ENCODE measurements around the gene TNNT2. TPM values are rescaled to one million over a fixed set of nuclear protein-coding genes. Genes with fewer than 3 reads are reported as not detected.

TNNT2 gene
- total RNA-seq, 4 donors from 2014 or later, result 0.21 TPM; not detected in 3

DNA sequence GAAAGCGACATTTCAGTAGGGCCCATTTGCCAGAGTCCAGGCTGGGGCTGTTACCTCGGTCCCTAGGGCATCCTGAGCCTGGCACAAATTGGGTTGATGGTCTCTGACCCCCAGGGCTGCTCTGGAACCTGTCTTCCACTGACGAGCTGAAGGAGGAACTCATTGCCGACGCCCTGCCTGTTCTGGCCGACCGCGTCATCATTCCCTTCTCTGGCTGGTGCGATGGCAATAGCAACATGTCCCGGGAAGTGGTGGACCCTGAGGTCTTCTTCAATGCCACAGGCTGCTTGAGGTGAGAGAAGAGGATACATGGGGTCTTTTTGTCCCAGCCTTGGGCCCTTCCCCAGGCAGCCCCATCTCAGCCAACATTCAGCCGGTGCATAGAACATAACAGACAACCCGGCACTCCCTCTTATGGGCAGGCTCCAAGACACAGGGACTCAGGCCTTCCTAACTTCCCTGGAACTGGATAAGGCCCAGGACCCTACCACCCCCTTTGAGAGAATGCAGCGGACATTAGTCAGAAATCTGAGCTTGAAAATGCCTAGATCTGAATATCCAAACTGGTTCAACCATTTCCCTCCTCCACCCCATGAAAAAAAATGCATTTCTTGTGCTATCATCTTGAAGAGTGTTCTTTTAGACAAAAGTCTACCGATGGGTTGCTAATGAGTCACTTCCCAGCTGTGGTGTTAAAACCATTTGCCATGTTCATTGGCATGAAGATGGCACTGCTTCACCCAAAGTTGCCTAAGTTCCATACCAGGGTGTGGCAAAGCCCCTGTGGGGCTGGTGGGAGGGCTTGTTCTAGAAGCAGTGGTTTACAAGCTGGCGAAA lies 58.8 kb downstream of the TNNT2 start:
- Histone ChIP-seq H3K4me3 (no peak overlapping the region), H3K9me3 (no peaks in the 10 kb centered on the region), H3K27me3 (no peaks in the 10 kb centered on the region), H3K27ac (no peak overlapping the region), H3K4me1 (no peaks in the 10 kb centered on the region), H3K36me3 (no peaks in the 10 kb centered on the region)
- DNase-seq, result no peak
- intact Hi-C loops (cut with DNase I; ENCODE audit: low total_unique reads), result no loop called here
- TF ChIP-seq, protein P1, sequence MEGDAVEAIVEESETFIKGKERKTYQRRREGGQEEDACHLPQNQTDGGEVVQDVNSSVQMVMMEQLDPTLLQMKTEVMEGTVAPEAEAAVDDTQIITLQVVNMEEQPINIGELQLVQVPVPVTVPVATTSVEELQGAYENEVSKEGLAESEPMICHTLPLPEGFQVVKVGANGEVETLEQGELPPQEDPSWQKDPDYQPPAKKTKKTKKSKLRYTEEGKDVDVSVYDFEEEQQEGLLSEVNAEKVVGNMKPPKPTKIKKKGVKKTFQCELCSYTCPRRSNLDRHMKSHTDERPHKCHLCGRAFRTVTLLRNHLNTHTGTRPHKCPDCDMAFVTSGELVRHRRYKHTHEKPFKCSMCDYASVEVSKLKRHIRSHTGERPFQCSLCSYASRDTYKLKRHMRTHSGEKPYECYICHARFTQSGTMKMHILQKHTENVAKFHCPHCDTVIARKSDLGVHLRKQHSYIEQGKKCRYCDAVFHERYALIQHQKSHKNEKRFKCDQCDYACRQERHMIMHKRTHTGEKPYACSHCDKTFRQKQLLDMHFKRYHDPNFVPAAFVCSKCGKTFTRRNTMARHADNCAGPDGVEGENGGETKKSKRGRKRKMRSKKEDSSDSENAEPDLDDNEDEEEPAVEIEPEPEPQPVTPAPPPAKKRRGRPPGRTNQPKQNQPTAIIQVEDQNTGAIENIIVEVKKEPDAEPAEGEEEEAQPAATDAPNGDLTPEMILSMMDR (IDR thresholded peaks at IDR 0.05), result no peak
- no peak for TF ChIP-seq POLR2A (IDR thresholded peaks at IDR 0.05)

DNA sequence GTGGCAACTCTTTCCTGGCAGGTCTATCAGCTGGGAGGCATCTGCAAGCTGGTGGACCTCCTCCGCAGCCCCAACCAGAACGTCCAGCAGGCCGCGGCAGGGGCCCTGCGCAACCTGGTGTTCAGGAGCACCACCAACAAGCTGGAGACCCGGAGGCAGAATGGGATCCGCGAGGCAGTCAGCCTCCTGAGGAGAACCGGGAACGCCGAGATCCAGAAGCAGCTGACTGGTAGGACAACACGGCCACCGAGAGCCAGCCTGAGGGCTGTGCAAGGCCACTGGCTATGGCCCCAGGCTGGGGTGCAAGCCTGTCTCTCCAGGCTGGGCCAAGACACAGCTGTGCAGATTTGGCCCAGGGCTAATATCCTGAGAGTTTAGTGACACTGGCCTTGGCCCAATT lies 59.9 kb downstream of the TNNT2 start:
- TF ChIP-seq, protein P1 (IDR thresholded peaks at IDR 0.05), result no peak
- no peak for TF ChIP-seq POLR2A (IDR thresholded peaks at IDR 0.05)
- Histone ChIP-seq H3K36me3 (no peaks in the 10 kb centered on the region), H3K4me1 (no peaks in the 10 kb centered on the region), H3K9me3 (no peaks in the 10 kb centered on the region), H3K4me3 (no peak overlapping the region), H3K27me3 (no peaks in the 10 kb centered on the region), H3K27ac (no peak overlapping the region)
- intact Hi-C loops (cut with DNase I; ENCODE audit: low total_unique reads), result no loop called here
- DNase-seq, result no peak

DNA sequence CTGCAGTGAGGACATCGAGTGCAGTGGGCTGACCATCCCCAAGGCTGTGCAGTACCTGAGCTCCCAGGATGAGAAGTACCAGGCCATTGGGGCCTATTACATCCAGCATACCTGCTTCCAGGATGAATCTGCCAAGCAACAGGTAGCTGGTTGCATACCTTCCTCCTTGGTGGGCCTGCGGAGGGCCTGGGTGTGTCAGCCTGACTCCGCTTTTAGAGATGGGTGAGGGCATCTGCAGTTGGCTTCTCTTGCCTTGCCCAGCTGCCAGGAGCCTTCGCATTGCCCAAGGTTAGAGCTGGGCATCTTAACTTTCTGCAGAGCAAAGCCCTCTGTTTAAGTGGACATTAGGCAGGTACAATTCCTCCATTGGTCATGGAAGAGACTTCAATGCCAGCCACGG lies 60.9 kb downstream of the TNNT2 start:
- H3K4me3 ChIP-seq, result no peak overlapping the region
- H3K36me3 ChIP-seq, result no peaks in the 10 kb centered on the region
- intact Hi-C loops (cut with DNase I; ENCODE audit: low total_unique reads), result no loop called here
- TF ChIP-seq, protein P1 (IDR thresholded peaks at IDR 0.05), result no peak
- no peak for TF ChIP-seq POLR2A (IDR thresholded peaks at IDR 0.05)
- no peaks in the 10 kb centered on the region for H3K4me1 ChIP-seq
- DNase-seq, result no peak
- H3K9me3 ChIP-seq, result no peaks in the 10 kb centered on the region
- no peaks in the 10 kb centered on the region for H3K27me3 ChIP-seq
- H3K27ac ChIP-seq, result no peak overlapping the region

DNA sequence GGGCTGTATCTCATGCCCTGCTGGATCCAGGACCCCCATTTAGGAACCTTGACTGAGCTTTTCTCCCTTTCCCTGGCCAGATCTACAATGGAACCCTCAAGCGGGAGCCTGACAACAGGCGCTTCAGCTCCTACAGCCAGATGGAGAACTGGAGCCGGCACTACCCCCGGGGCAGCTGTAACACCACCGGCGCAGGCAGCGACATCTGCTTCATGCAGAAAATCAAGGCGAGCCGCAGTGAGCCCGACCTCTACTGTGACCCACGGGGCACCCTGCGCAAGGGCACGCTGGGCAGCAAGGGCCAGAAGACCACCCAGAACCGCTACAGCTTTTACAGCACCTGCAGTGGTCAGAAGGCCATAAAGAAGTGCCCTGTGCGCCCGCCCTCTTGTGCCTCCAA lies 64.4 kb downstream of the TNNT2 start:
- Histone ChIP-seq H3K9me3 (no peaks in the 10 kb centered on the region), H3K4me1 (no peaks in the 10 kb centered on the region), H3K27ac (no peak overlapping the region), H3K4me3 (no peak overlapping the region), H3K27me3 (no peaks in the 10 kb centered on the region), H3K36me3 (no peaks in the 10 kb centered on the region)
- TF ChIP-seq, protein P1 (IDR thresholded peaks at IDR 0.05), result no peak
- TF ChIP-seq POLR2A (IDR thresholded peaks at IDR 0.05), result no peak
- no peak for DNase-seq
- intact Hi-C loops (cut with DNase I; ENCODE audit: low total_unique reads), result no loop called here

DNA sequence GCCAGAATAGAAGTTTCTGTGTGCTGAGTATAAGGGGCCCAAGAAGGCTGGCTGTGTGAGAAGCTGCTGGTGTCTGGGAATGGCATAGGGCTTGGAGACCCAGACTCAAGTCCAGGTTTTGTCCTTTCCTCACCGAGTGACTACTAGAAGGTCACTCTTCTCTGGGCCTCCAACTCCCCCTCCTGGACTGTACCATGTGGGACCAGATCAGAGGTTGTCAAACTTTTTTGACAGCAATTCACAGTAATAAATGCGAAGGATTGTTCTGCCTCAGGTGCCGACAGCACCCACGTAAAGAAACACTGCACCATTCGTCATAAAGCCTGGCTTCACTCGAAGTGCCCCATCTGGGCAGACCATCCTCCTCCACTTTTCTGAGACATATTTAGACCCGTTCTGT lies 65.2 kb downstream of the TNNT2 start:
- no peak for TF ChIP-seq POLR2A (IDR thresholded peaks at IDR 0.05)
- TF ChIP-seq, protein P1 (IDR thresholded peaks at IDR 0.05), result no peak
- intact Hi-C loops (cut with DNase I; ENCODE audit: low total_unique reads), result no loop called here

More for the DNA sequence above, 65.2 kb downstream of the TNNT2 start:
- Histone ChIP-seq H3K36me3 (no peaks in the 10 kb centered on the region), H3K27me3 (no peaks in the 10 kb centered on the region), H3K27ac (no peak overlapping the region), H3K9me3 (no peaks in the 10 kb centered on the region), H3K4me3 (no peak overlapping the region), H3K4me1 (no peaks in the 10 kb centered on the region)
- no peak for DNase-seq
